Measurements from ENCODE around the gene HNRNPA0.

DNA sequence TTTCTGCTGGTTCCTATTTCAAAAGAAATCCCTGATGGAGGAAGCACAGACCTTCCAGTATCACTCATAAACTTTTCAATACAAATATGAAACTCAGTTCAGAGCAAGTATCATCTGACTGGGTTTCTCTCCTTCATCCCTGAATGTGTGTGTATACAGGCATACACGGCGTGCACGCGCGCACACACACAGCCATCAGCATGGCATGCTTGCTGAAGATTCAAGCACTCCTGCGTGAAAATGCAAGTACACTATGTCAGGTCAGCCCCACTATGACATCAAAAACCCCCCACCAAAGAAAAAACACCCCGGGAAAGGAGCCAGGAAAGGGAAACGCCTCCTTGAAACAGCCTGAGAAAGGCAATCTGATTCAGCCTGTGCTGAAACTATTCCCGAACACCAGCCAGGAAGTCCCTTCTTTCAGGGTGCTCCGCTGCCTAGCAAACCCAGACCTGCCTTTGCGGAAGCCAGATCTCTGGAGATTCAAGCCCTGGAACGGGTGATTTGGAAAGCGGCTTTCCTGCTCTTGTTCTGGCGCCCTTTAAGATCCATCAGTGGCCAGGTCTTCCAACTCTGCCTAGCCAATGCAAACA lies 19.1 kb downstream of the HNRNPA0 start:
- TF ChIP-seq SIN3A (IDR thresholded peaks at IDR 0.05; ENCODE audit: low read depth) (no peak), ZBTB33 (IDR thresholded peaks at IDR 0.05; ENCODE audit: extremely low read depth, insufficient replicate concordance, low read length) (no peak), EZH2 (IDR thresholded peaks at IDR 0.05) (no peak), POLR2A (IDR thresholded peaks at IDR 0.05; ENCODE audit: borderline replicate concordance, extremely low read depth, insufficient read depth, insufficient read length) (no peak), ELF1 (IDR thresholded peaks at IDR 0.05; ENCODE audit: borderline replicate concordance, low read depth) (no peak), SRF (IDR thresholded peaks at IDR 0.05; ENCODE audit: low read depth) (no peak)
- TF ChIP-seq, protein P1, sequence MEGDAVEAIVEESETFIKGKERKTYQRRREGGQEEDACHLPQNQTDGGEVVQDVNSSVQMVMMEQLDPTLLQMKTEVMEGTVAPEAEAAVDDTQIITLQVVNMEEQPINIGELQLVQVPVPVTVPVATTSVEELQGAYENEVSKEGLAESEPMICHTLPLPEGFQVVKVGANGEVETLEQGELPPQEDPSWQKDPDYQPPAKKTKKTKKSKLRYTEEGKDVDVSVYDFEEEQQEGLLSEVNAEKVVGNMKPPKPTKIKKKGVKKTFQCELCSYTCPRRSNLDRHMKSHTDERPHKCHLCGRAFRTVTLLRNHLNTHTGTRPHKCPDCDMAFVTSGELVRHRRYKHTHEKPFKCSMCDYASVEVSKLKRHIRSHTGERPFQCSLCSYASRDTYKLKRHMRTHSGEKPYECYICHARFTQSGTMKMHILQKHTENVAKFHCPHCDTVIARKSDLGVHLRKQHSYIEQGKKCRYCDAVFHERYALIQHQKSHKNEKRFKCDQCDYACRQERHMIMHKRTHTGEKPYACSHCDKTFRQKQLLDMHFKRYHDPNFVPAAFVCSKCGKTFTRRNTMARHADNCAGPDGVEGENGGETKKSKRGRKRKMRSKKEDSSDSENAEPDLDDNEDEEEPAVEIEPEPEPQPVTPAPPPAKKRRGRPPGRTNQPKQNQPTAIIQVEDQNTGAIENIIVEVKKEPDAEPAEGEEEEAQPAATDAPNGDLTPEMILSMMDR (IDR thresholded peaks at IDR 0.05 in 2 of 3, conservative IDR thresholded peaks at IDR 0.05 in 1 of 3; ENCODE audit: borderline replicate concordance in 1 of 3, insufficient read depth in 1 of 3, low read depth in 2 of 3, low read length in 2 of 3) = no peak
